Right lobe of liver (tissue), 6 donors: Measurements from ENCODE around the gene DIPK1A. TPM values are rescaled to one million over a fixed set of nuclear protein-coding genes. Genes with fewer than 3 reads are reported as not detected.
A peak's percentile ranks its signal among the peaks of the same experiment; 100 is the strongest.

Experiments
- ATAC-seq, 4 donors: fragments of 200-7000 bp; cut with Tn5 transposase; one replicate each; pipeline ENCODE4 v1.9.1; 2020; ENCODE audit warnings: mild to moderate bottlenecking in 4 of 4, moderate library complexity in 4 of 4
- DNase-seq, 3 donors: peaks; one replicate each; pipeline ENCODE4 v3.0.0-alpha.2; 2020
- H3K27ac ChIP-seq, 3 donors: fragments of 200-600 bp; one replicate each; pipeline ENCODE4 v1.8.0; 2022
- H3K27me3 ChIP-seq, 2 donors: fragments of 200-600 bp; one replicate each; pipeline ENCODE4 v1.8.0; 2022
- H3K36me3 ChIP-seq, 4 donors: fragments of 200-600 bp; sonication (generic) in 1 of 4; one replicate each; pipeline versions ENCODE4 v1.5.1 to v1.8.0; 2017 to 2022; ENCODE audit warnings: control low read depth in 1 of 4
- H3K4me1 ChIP-seq, 4 donors: fragments of 200-600 bp; sonication (generic) in 1 of 4; one replicate each; pipeline versions ENCODE4 v1.5.1 to v1.8.0; 2017 to 2022; ENCODE audit warnings: control low read depth in 1 of 4
- H3K4me3 ChIP-seq, 3 donors: fragments of 200-600 bp; one replicate each; pipeline ENCODE4 v1.8.0; 2022
- H3K9me3 ChIP-seq, 4 donors: fragments of 200-600 bp; sonication (generic) in 1 of 4; one replicate each; pipeline versions ENCODE4 v1.5.1 to v1.8.0; 2017 to 2022; ENCODE audit warnings: control low read depth in 1 of 4
- CTCF ChIP-seq, 4 donors: fragments of 200-600 bp in 3 of 4; fragments of 450-650 bp in 1 of 4; IDR thresholded peaks; one replicate each; pipeline versions ENCODE4 v1.5.1 to v1.8.0; 2016 to 2022; ENCODE audit warnings: antibody characterized with exemption in 4 of 4, mild to moderate bottlenecking in 2 of 4
- POLR2A ChIP-seq: fragments of 450-650 bp; IDR thresholded peaks from one replicate; pipeline ENCODE4 v1.6.1; 2017; ENCODE audit warnings: antibody characterized with exemption, mild to moderate bottlenecking
- WGBS: methylation state at CpG from one replicate; pipeline ENCODE4 v1.1.6; 2018; ENCODE audit warnings: low coverage, low lambda C conversion rate; ENCODE audit not compliant: insufficient coverage; ENCODE audit errors: missing lambda C conversion rate; 5-methylcytosine and 5-hydroxymethylcytosine counted together
- intact Hi-C, 2 donors: fragments of 100-400 bp; cut with DNase I; formaldehyde crosslinking; loops; one replicate each; pipeline versions ENCODE4 v1.11.2 to v1.14.1; 2022
- total RNA-seq, 6 experiments: library from RNA; depleted of rRNA in 2 of 6; stranded (reverse); fragments of >200 nt in 2 of 6; fragmentation: NEBNext Ultra II Directional in 3 of 6; extraction: Animal tissue kit (Norgen Biotek cat#: 25700) in 3 of 6; gene quantifications; one replicate each; pipeline versions ENCODE4 v1.1.0 to v1.2.4, GENCODE V29; 2016 to 2023
- donor health status: DM: no; HTN: yes; CAD: no.
- donor health status: DM: no; HTN: no; CAD: no.
- donor health status: DM: no; HTN: no; CAD: no.
- donor health status: DM: no; HTN: yes; CAD: no.
- donor health status: DM: no; HTN: yes; CAD: no.

DIPK1A gene
- total RNA-seq, 6 experiments from 2014 or later: 10.8 to 25.3 (median 15.1) TPM

DNA sequence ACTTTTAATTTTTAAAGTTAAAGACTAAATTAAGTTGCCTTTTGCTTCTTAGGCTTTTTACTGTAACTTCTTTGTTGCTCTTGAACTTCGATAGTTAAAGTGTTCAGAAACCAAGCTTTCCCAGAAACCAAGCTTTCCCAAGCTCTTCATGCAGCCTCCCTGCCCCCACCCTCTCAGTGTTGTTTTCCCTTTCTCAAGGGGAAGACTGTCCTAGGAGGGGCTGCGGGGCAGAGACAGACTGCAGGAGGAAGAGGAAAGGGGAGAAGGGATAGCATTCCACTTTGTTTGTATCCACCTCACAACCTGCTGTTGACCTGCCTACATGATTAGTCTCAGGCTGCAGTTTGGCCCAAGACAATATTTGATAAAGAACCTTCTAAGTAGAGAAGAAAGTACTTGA, 39.0 kb upstream of the DIPK1A start:
- no peak overlapping the region for H3K27ac ChIP-seq
- intact Hi-C loops: no loop called here

DNA sequence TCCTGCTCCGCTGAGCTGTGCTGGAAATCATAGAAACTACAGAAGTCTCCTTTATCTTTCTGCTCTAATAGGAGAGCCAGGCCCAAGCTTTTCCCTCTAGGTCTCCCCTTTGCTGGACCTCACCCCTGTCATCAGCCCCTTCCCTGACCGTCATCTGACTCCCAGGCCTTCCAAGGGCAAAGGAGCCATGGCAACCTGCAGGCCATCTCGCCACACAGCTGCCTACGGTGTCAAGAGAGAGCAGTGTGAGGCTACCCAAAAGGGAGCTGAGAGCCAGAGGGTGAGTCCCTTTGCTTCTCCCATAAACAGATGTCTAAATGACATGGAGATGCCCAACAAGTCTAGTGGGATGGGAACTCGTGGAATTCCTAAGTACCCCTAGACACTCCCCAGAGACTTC, 37.6 kb upstream of the DIPK1A start:
- 70% methylated on average over 2 of the region's 5 CpGs for WGBS
- no peak for ATAC-seq

More for the DNA sequence above, 39.0 kb upstream of the DIPK1A start:
- TF ChIP-seq POLR2A (no peak), CTCF (IDR thresholded peaks at IDR 0.05) (no peak)
- ATAC-seq (no peak), DNase-seq (no peak)
- H3K4me3 ChIP-seq: no peak overlapping the region
- no peaks in the 10 kb centered on the region for H3K9me3 ChIP-seq
- no peaks in the 10 kb centered on the region for H3K36me3 ChIP-seq
- H3K4me1 ChIP-seq: peaks cover 0 to 9% (median 0%) of the 10 kb centered on the region in 4 donors
- H3K27me3 ChIP-seq: no peaks in the 10 kb centered on the region
- 69% methylated on average over 2 of the region's 2 CpGs for WGBS

DNA sequence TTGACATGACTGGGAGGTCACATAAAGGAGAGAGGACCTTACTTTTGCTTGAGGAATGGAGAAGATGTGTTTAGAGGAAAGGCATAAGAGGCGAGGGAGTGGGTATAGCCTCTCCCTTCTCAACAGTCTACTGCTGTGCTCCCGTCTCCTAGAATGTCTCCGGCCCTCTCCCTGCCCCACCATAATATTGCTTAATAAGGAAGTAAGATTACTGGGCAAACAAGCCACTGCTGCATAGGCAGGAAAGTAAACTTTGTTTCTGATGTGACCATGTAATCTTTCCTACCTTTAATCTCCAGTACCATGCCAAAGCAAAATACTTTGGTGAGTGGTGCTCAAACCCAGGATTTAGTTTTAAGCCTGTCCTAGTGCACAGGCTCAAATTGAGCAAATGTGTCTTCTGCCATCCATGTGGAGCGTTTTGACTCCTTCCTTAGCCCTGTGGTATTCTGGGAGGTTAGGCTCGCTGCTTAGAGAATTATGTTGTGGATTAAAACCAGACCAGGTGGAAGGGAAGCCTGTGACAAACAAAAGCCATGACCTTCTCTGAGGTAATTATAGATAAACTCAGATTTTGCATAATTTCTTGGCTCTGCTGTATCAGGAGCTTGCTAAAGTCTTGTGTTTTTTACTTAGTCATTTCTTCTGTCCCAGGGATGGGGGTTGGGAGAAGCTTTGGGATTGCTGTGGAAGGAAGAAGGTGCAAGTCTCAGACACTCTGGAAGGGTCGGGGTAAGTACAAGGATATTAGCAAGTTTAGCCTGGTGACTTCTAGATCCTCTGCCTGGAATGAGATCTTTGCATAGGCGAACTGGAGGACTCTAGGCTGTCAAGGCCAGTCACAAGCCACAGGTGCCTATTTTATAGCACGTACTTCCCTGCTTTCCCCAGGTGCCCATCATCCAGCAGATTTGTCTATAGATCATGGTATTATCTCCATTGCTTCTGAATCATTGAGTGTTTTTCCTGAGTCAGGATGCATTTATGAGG, 34.5 kb upstream of the DIPK1A start:
- H3K4me3 ChIP-seq: no peak overlapping the region
- H3K27ac ChIP-seq: no peak overlapping the region
- ATAC-seq (peak; percentile 9 to 76 (median 37)), DNase-seq (no peak)
- no peaks in the 10 kb centered on the region for H3K9me3 ChIP-seq
- no peaks in the 10 kb centered on the region for H3K27me3 ChIP-seq
- TF ChIP-seq CTCF (IDR thresholded peaks at IDR 0.05) (no peak), POLR2A (no peak)
- intact Hi-C loops: loop anchor here in 1 of 2 donors (5.0 kb wide), 1 partner anchor 133 kb away; no protein-coding TSS in a partner anchor
- H3K36me3 ChIP-seq: no peaks in the 10 kb centered on the region
- 50% methylated on average over 7 of the region's 8 CpGs for WGBS
- H3K4me1 ChIP-seq: peaks cover 0 to 9% (median 0%) of the 10 kb centered on the region in 4 donors

More for the DNA sequence above, 37.6 kb upstream of the DIPK1A start:
- Histone ChIP-seq H3K27me3 (no peaks in the 10 kb centered on the region), H3K36me3 (no peaks in the 10 kb centered on the region), H3K27ac (no peak overlapping the region), H3K9me3 (no peaks in the 10 kb centered on the region), H3K4me3 (no peak overlapping the region), H3K4me1 (peaks cover 0 to 9% (median 0%) of the 10 kb centered on the region in 4 donors)
- DNase-seq: no peak
- TF ChIP-seq CTCF (IDR thresholded peaks at IDR 0.05) (no peak), POLR2A (no peak)
- intact Hi-C loops: loop anchor here in 1 of 2 donors (5.0 kb wide), 1 partner anchor 137 kb away; no protein-coding TSS in a partner anchor

- Histone ChIP-seq H3K4me3 (no peak overlapping the region), H3K36me3 (no peaks in the 10 kb centered on the region), H3K27me3 (no peaks in the 10 kb centered on the region), H3K4me1 (peaks cover 0 to 9% (median 0%) of the 10 kb centered on the region in 4 donors), H3K9me3 (no peaks in the 10 kb centered on the region), H3K27ac (no peak overlapping the region)
- TF ChIP-seq POLR2A (no peak), CTCF (IDR thresholded peaks at IDR 0.05) (peak; percentile 87 to 97 (median 87))
- intact Hi-C loops: no loop called here
- 58% methylated on average over 5 of the region's 5 CpGs for WGBS
- peak in 1 of 3 donors; percentile 72 for DNase-seq
- peak; percentile 92 to 94 (median 93) for ATAC-seq
These were observed 32.9 kb upstream of the DIPK1A start for GRCh38 chr1:92994105-92994712.
